K562 (cell line): ENCODE results near the gene CTNNBL1. TPM values are rescaled to one million over a fixed set of nuclear protein-coding genes. Genes with fewer than 3 reads are reported as not detected.

Source experiments
- ATAC-seq: fragments of 200-7000 bp; cut with Tn5 transposase; 3 replicates; pipeline ENCODE4 v1.9.1; 2020; ENCODE audit warnings: moderate library complexity
- BruUV-seq: library from RNA; stranded (reverse); fragments of 400-500 nt; replicated peaks from 2 replicates; lab custom pipeline; 2021; lab: Mats Ljungman, UMichigan
- CTCF ChIA-PET: fragments of 300-600 bp; formaldehyde crosslinking; extraction: SDS; loops from one replicate; lab custom pipeline; 2021; ENCODE audit warnings: low intra/inter-chr PET ratio; lab: Yijun Ruan, JAX
- POLR2A ChIA-PET: fragments of 300-600, 350-650 bp; sonication (Branson Sonifier 250); formaldehyde crosslinking; extraction: SDS; loops from one replicate; lab custom pipeline; 2021; ENCODE audit warnings: antibody characterized with exemption, inconsistent platforms; lab: Yijun Ruan, JAX
- DNase-seq, 4 experiments: peaks; one replicate each; pipeline versions ENCODE4 v3.0.0 to v3.0.0-alpha.2; 2011 to 2018; ENCODE audit warnings: low spot score in 3 of 4, mixed read lengths in 3 of 4; ENCODE audit errors: extremely low read depth in 1 of 4
- FAIRE-seq: peaks from 2 replicates; lab custom pipeline; 2011; peaks lifted over from hg19 to GRCh38; lab: Jason Lieb, UNC
- H2AFZ ChIP-seq: 2 replicates; pipeline ENCODE4 v1.6.0; 2011; ENCODE audit warnings: low read depth, low read length, control low read depth, inconsistent platforms
- H3K27ac ChIP-seq: fragments of 200-600 bp; 3 replicates; pipeline ENCODE4 v1.8.0; 2011; ENCODE audit warnings: low read depth, mild to moderate bottlenecking, control low read depth, inconsistent platforms, low read length, moderate library complexity, mixed read lengths; ENCODE audit errors: extremely low read depth
- H3K27me3 ChIP-seq, 2 experiments: fragments of 300-600 bp in 1 of 2; 2 replicates in 1 of 2; 3 replicates in 1 of 2; pipeline versions ENCODE4 v1.6.0 to v1.8.0; 2011; ENCODE audit warnings: inconsistent platforms in 2 of 2, low read length in 2 of 2, mild to moderate bottlenecking in 1 of 2, mixed read lengths in 1 of 2, moderate library complexity in 1 of 2; ENCODE audit not compliant: control insufficient read depth in 2 of 2, insufficient read depth in 2 of 2
- H3K36me3 ChIP-seq: fragments of 300-600 bp; 3 replicates; pipeline ENCODE4 v1.8.0; 2011; ENCODE audit warnings: mild to moderate bottlenecking, low read length, inconsistent platforms; ENCODE audit not compliant: control insufficient read depth, insufficient read depth
- H3K4me1 ChIP-seq, 2 experiments: fragments of 200-600 bp in 1 of 2; replicated peaks in 1 of 2; 2 replicates in 1 of 2; 3 replicates in 1 of 2; pipeline versions ENCODE4 v1.5.1 to v1.8.0; 2011; ENCODE audit warnings: inconsistent platforms in 2 of 2, low read length in 2 of 2, mild to moderate bottlenecking in 1 of 2, mixed read lengths in 1 of 2, moderate library complexity in 1 of 2; ENCODE audit not compliant: control insufficient read depth in 2 of 2, insufficient read depth in 2 of 2
- H3K4me2 ChIP-seq: 2 replicates; pipeline ENCODE4 v1.6.1; 2011; ENCODE audit warnings: low read length, control low read depth, inconsistent platforms, mixed read lengths; ENCODE audit not compliant: insufficient read depth
- H3K4me3 ChIP-seq: fragments of 200-600 bp; sonication (generic), shearing (Covaris generic); 2 replicates; pipeline ENCODE4 v1.5.1; 2016; ENCODE audit warnings: control low read depth, inconsistent platforms
- H3K79me2 ChIP-seq: fragments of 200-600 bp; 3 replicates; pipeline ENCODE4 v1.8.0; 2011; ENCODE audit warnings: low read length, inconsistent platforms; ENCODE audit not compliant: control insufficient read depth, insufficient read depth
- H3K9ac ChIP-seq, 2 experiments: 2 replicates each; pipeline versions ENCODE4 v1.6.0 to v1.6.1; 2011; ENCODE audit warnings: low read depth in 2 of 2, low read length in 2 of 2, control low read depth in 1 of 2, inconsistent platforms in 1 of 2, mild to moderate bottlenecking in 1 of 2, mixed read lengths in 1 of 2; ENCODE audit not compliant: insufficient read depth in 1 of 2
- H3K9me1 ChIP-seq: one replicate; pipeline ENCODE4 v1.6.0; 2011; ENCODE audit warnings: inconsistent platforms, mild to moderate bottlenecking, low read length, moderate library complexity; ENCODE audit not compliant: control insufficient read depth, insufficient read depth
- H3K9me3 ChIP-seq: replicated peaks from 2 replicates; pipeline ENCODE4 v1.5.1; 2011; ENCODE audit warnings: low read depth, low read length, inconsistent platforms; ENCODE audit not compliant: control insufficient read depth, insufficient read depth
- H4K20me1 ChIP-seq: replicated peaks from 2 replicates; pipeline ENCODE4 v1.6.1; 2011; ENCODE audit warnings: low read length, inconsistent platforms, mixed read lengths; ENCODE audit not compliant: control insufficient read depth, insufficient read depth
- CHD2 ChIP-seq: IDR thresholded peaks from 2 replicates; pipeline ENCODE4 v1.6.1; 2011; ENCODE audit warnings: low read depth, low read length
- NBN ChIP-seq: fragments of 450-650 bp; IDR thresholded peaks from 2 replicates; pipeline ENCODE4 v1.6.1; 2016; ENCODE audit warnings: low read depth, mild to moderate bottlenecking
- NFATC3 ChIP-seq: fragments of 450-650 bp; IDR thresholded peaks from 2 replicates; pipeline ENCODE4 v1.6.1; 2017; ENCODE audit warnings: mild to moderate bottlenecking
- RBM14 ChIP-seq: fragments of 200-400 bp; formaldehyde crosslinking; IDR thresholded peaks from 2 replicates; pipeline ENCODE4 v1.6.1; 2018; ENCODE audit warnings: low read depth, mild to moderate bottlenecking, low read length, moderate library complexity, borderline replicate concordance; ENCODE audit not compliant: insufficient read depth
- ZNF174 ChIP-seq: fragments of 250-450 bp; sonication (Bioruptor Pico); IDR thresholded peaks from 2 replicates; pipeline ENCODE4 v1.4.0; 2020; ENCODE audit warnings: mild to moderate bottlenecking
- ZNF280A ChIP-seq: fragments of 450-650 bp; IDR thresholded peaks from 2 replicates; pipeline ENCODE4 v1.6.1; 2018; ENCODE audit warnings: mild to moderate bottlenecking, low read depth; ENCODE audit not compliant: partially characterized antibody
- WGBS: fragments of 100-300 bp; shearing (Covaris generic); methylation state at CpG from one replicate; pipeline ENCODE4 v1.1.6; 2016; ENCODE audit warnings: low coverage, mixed read lengths; ENCODE audit not compliant: insufficient coverage; ENCODE audit errors: missing lambda C conversion rate; 5-methylcytosine and 5-hydroxymethylcytosine counted together
- in situ Hi-C: fragments of 300-500 bp; cut with MboI; formaldehyde crosslinking; loops from 4 replicates; pipeline ENCODE4 v1.15.0; 2018; ENCODE audit warnings: inconsistent platforms, mixed read lengths
- intact Hi-C: fragments of 100-400 bp; cut with micrococcal nuclease; formaldehyde crosslinking; loops from 2 replicates; pipeline ENCODE4 v1.14.2; 2022
- polyA plus RNA-seq, 8 experiments: library from polyadenylated mRNA; depleted of rRNA in 4 of 8; stranded (reverse) in 5 of 8; unstranded in 3 of 8; fragments of >200 nt; fragmentation: Nextera tagmentation in 2 of 8; fragmentation: Illumina TruSeq in 1 of 8; extraction: Ambion mirVana in 2 of 8; extraction: Trizol in 1 of 8; gene quantifications; 2 replicates each; pipeline versions ENCODE4 v1.2.1 to v1.2.3, GENCODE V29; 2011 to 2014; ENCODE audit warnings: inconsistent platforms in 1 of 8, missing spikeins in 1 of 8
- total RNA-seq, 7 experiments: library from RNA; depleted of rRNA in 6 of 7; stranded (reverse); fragments of >200 nt in 6 of 7; fragmentation: Illumina TruSeq in 2 of 7; extraction: Trizol in 2 of 7; gene quantifications; 2 replicates each; pipeline versions ENCODE4 v1.2.1 to v1.2.3, GENCODE V29; 2011 to 2021; ENCODE audit warnings: low replicate concordance in 1 of 7
- TF ChIP-seq, protein P1 (sequence below): IDR thresholded peaks from 3 replicates; pipeline ENCODE4 v1.6.1; 2011; ENCODE audit warnings: borderline replicate concordance, mild to moderate bottlenecking; ENCODE audit not compliant: insufficient read length, insufficient read depth
- TF ChIP-seq, protein P2 (sequence below): fragments of 450-650 bp; formaldehyde crosslinking; IDR thresholded peaks from 2 replicates; pipeline ENCODE4 v1.4.0; 2020; ENCODE audit warnings: mild to moderate bottlenecking, mixed read lengths

CTNNBL1 gene
- total and polyA plus RNA-seq, 9 of the 15 experiments (the other 6 are each of a cell fraction or from before 2014, with no cell fraction given), result 32.4 to 85.6 (median 43.6) TPM

DNA sequence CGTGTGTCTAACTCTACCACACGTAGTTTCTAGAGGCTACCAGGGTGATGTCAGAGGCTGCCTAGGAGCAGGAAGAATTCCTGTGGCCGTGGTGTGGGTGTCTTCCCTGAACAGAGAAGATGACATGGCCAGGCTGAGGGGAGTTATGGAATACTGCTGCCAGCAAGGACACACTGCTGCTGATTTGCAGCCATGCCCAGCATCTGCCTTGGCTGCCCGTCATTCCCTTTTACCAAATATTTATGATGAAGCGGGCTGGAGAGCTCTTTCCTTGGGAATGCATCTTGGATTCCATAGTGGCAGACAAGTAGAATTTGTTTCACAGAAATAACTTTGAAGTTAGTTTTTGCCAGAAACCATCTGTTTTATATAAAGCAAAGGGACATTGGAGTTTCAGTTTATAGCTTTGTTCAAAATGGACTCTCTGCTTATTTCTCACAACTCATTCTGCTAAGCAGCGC is 128.3 kb downstream of the CTNNBL1 start:
- FAIRE-seq, result no peak
- intact Hi-C loops, result no loop called here

More for the DNA sequence above, 128.3 kb downstream of the CTNNBL1 start:
- H3K4me1 ChIP-seq, result no peaks in the 10 kb centered on the region
- H3K4me2 ChIP-seq, result no peak overlapping the region
- ChIA-PET CTCF (no interaction called here), POLR2A (interaction anchor here (1.5 kb wide), 1 partner anchor 8 kb away, joined by 3 read pairs; no protein-coding TSS in a partner anchor)
- BruUV-seq, result no TSS peak
- 72% methylated on average over 6 of the region's 6 CpGs for WGBS
- H3K27me3 ChIP-seq, result no peaks in the 10 kb centered on the region
- no peaks in the 10 kb centered on the region for H4K20me1 ChIP-seq
- no peak overlapping the region for H3K9ac ChIP-seq
- peaks cover 3% of the 10 kb centered on the region; the same call in 1 of the 3 replicates for H3K36me3 ChIP-seq
- in situ Hi-C loops, result no loop called here
- H3K9me3 ChIP-seq, result no peaks in the 10 kb centered on the region
- H3K27ac ChIP-seq, result no peak overlapping the region
- DNase-seq (no peak), ATAC-seq (no peak)
- no peaks in the 10 kb centered on the region for H3K79me2 ChIP-seq
- H2AFZ ChIP-seq, result no peak overlapping the region
- H3K4me3 ChIP-seq, result no peak overlapping the region
- no peaks in the 10 kb centered on the region for H3K9me1 ChIP-seq
- no peak for TF ChIP-seq CHD2
- no peak for TF ChIP-seq ZNF280A
- no peak for TF ChIP-seq NBN
- TF ChIP-seq ZNF174 (CRISPR knock-in tag), result no peak
- TF ChIP-seq, protein P1, sequence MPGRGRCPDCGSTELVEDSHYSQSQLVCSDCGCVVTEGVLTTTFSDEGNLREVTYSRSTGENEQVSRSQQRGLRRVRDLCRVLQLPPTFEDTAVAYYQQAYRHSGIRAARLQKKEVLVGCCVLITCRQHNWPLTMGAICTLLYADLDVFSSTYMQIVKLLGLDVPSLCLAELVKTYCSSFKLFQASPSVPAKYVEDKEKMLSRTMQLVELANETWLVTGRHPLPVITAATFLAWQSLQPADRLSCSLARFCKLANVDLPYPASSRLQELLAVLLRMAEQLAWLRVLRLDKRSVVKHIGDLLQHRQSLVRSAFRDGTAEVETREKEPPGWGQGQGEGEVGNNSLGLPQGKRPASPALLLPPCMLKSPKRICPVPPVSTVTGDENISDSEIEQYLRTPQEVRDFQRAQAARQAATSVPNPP, result no peak
- no peak for TF ChIP-seq NFATC3
- TF ChIP-seq RBM14, result no peak
- TF ChIP-seq, protein P2, sequence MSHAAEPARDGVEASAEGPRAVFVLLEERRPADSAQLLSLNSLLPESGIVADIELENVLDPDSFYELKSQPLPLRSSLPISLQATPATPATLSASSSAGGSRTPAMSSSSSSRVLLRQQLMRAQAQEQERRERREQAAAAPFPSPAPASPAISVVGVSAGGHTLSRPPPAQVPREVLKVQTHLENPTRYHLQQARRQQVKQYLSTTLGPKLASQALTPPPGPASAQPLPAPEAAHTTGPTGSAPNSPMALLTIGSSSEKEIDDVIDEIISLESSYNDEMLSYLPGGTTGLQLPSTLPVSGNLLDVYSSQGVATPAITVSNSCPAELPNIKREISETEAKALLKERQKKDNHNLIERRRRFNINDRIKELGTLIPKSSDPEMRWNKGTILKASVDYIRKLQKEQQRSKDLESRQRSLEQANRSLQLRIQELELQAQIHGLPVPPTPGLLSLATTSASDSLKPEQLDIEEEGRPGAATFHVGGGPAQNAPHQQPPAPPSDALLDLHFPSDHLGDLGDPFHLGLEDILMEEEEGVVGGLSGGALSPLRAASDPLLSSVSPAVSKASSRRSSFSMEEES, result no peak
